KOPT-K1 (cell line): ENCODE data around the gene STK24.

ENCODE experiments used
- H3K27ac ChIP-seq: fragments of 200-600 bp; sonication (generic); 2 replicates; pipeline ENCODE4 v1.5.1; 2016; ENCODE audit warnings: antibody characterized with exemption, mild to moderate bottlenecking, low read depth, low read length; ENCODE audit not compliant: poor library complexity, severe bottlenecking
- H3K36me3 ChIP-seq: fragments of 200-600 bp; sonication (generic); 2 replicates; pipeline ENCODE4 v1.5.1; 2017; ENCODE audit warnings: antibody characterized with exemption, mild to moderate bottlenecking, low read length, moderate library complexity; ENCODE audit not compliant: insufficient read depth
- H3K9me3 ChIP-seq: fragments of 200-600 bp; sonication (generic); 2 replicates; pipeline ENCODE4 v1.5.1; 2017; ENCODE audit warnings: antibody characterized with exemption, low read length, mild to moderate bottlenecking; ENCODE audit not compliant: insufficient read depth, poor library complexity, severe bottlenecking

STK24 gene

GRCh38 chr13:98490195-98490836, 86.6 kb downstream of the STK24 start:
- Histone ChIP-seq H3K27ac (no peak overlapping the region), H3K9me3 (no peaks in the 10 kb centered on the region)

GRCh38 chr13:98489446-98490194, 87.3 kb downstream of the STK24 start:
- Histone ChIP-seq H3K27ac (no peak overlapping the region), H3K9me3 (no peaks in the 10 kb centered on the region), H3K36me3 (no peaks in the 10 kb centered on the region)

More at GRCh38 chr13:98490195-98490836, 86.6 kb downstream of the STK24 start:
- no peaks in the 10 kb centered on the region for H3K36me3 ChIP-seq

DNA sequence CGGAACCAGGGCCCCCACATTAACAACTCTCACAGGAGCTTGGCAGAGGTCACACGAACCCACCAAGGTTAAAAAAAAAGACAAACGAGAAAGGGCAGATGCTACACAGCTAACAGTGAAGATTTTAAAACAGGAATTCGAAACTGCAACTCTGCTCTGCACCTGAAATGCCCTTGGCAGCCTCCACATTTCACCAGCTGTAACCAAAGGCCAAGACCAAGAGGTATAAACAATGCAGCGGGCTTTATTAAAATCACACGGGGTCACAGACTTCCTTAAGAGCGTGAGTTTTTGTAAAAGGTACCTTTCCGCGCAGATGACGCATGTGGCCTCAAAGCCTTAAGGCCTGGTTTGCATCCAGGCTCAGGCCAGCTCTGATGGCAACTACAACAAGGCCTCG, 88.2 kb downstream of the STK24 start:
- Histone ChIP-seq H3K36me3 (no peaks in the 10 kb centered on the region), H3K27ac (no peak overlapping the region), H3K9me3 (no peaks in the 10 kb centered on the region)

DNA sequence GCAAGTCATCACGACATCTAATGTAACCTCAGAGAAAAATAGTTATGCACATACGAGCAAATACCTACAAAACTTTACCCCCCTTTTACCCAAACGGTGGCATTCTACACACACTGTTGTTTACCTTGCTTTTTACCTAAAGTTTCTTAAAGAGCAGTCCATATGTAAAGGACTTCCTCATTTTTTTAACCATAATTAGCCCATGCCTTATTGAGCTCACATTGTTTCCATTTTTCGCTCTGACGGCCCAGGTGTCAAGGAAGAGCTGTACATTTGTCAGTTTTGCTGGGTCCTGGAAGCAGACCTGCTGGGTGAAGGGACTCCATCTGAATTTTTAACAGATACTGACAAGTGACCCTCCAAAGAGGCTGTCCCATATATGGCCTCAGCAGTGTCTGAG, 89.4 kb downstream of the STK24 start:
- H3K9me3 ChIP-seq, result no peaks in the 10 kb centered on the region
- no peaks in the 10 kb centered on the region for H3K36me3 ChIP-seq
- no peak overlapping the region for H3K27ac ChIP-seq

- H3K27ac ChIP-seq, result no peak overlapping the region
- no peaks in the 10 kb centered on the region for H3K9me3 ChIP-seq
Measured at GRCh38 chr13:98487016-98487415, 89.9 kb downstream of the STK24 start.

GRCh38 chr13:98486412-98486811, 90.5 kb downstream of the STK24 start:
- Histone ChIP-seq H3K9me3 (no peaks in the 10 kb centered on the region), H3K36me3 (0 out of 2 replicates have a peak, but pooled peaks cover 6% of the 10 kb centered on the region), H3K27ac (no peak overlapping the region)

More at GRCh38 chr13:98487016-98487415, 89.9 kb downstream of the STK24 start:
- H3K36me3 ChIP-seq, result no peaks in the 10 kb centered on the region

DNA sequence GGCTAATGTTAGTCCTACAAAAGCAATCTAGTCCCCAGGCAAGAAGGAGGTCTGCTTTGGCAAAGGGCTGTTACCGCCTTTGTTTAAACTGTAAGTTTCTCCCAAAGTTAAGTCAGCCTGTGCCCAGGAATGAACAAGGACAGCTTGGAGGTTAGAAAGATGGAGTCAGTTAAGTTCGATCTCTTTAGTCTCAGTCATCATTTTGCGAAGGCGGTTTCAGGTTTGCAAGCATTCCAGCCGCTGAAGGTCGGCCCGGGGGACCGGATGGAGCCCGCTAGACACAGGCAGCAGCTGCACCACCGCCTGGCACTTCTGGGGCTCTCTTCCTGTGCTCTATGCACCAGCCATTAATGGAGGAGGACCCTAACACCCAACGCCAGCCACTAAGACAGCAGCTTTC, 91.3 kb downstream of the STK24 start:
- H3K27ac ChIP-seq, result no peak overlapping the region
- H3K9me3 ChIP-seq, result no peaks in the 10 kb centered on the region
- H3K36me3 ChIP-seq, result peaks cover 13% of the 10 kb centered on the region; the same call in 1 of the 2 replicates

- peaks cover 13% of the 10 kb centered on the region; the same call in 1 of the 2 replicates for H3K36me3 ChIP-seq
- H3K9me3 ChIP-seq, result no peaks in the 10 kb centered on the region
- H3K27ac ChIP-seq, result no peak overlapping the region
Measured at GRCh38 chr13:98484289-98485219, 92.4 kb downstream of the STK24 start.

- H3K27ac ChIP-seq, result no peak overlapping the region
- H3K36me3 ChIP-seq, result peaks cover 13% of the 10 kb centered on the region; the same call in 1 of the 2 replicates
- H3K9me3 ChIP-seq, result no peaks in the 10 kb centered on the region
Measured at GRCh38 chr13:98483601-98484288, 93.2 kb downstream of the STK24 start.

- Histone ChIP-seq H3K9me3 (no peaks in the 10 kb centered on the region), H3K36me3 (peaks cover 13% of the 10 kb centered on the region; the same call in 1 of the 2 replicates), H3K27ac (no peak overlapping the region)
Measured at GRCh38 chr13:98482476-98483444, 94.1 kb downstream of the STK24 start.

- Histone ChIP-seq H3K9me3 (no peaks in the 10 kb centered on the region), H3K27ac (peak overlapping the region; percentile 14), H3K36me3 (peaks cover 13% of the 10 kb centered on the region; the same call in 1 of the 2 replicates)
Measured at GRCh38 chr13:98480915-98481877, 95.7 kb downstream of the STK24 start.

GRCh38 chr13:98479496-98480003, 97.4 kb downstream of the STK24 start:
- Histone ChIP-seq H3K27ac (no peak overlapping the region), H3K36me3 (peaks cover 19% of the 10 kb centered on the region)

More at GRCh38 chr13:98479496-98480003, 97.4 kb downstream of the STK24 start:
- H3K9me3 ChIP-seq, result no peaks in the 10 kb centered on the region
